H9 (cell line): Measurements from ENCODE around the gene MROH7. TPM values are rescaled to one million over a fixed set of nuclear protein-coding genes. Genes with fewer than 3 reads are reported as not detected.
"Not testable (repeated sequence)": the region's sequence is repeated elsewhere in the genome, so short reads cannot be mapped to it uniquely, and the experiment has no call there.

ENCODE experiments used
- DNase-seq: peaks from one replicate; pipeline ENCODE4 v3.0.0-alpha.2; 2017
- H2AFZ ChIP-seq: one replicate; pipeline ENCODE4 v1.6.1; 2013; ENCODE audit warnings: mild to moderate bottlenecking, low read length, control low read depth, moderate library complexity
- H2AK5ac ChIP-seq: 2 replicates; pipeline ENCODE4 v1.6.1; 2013; ENCODE audit warnings: low read length, control low read depth, mixed read lengths; ENCODE audit not compliant: insufficient read length
- H2BK120ac ChIP-seq: one replicate; pipeline ENCODE4 v1.6.1; 2013; ENCODE audit warnings: low read depth, mild to moderate bottlenecking, low read length, control low read depth, inconsistent platforms; ENCODE audit not compliant: poor library complexity, severe bottlenecking
- H2BK12ac ChIP-seq: 2 replicates; pipeline ENCODE4 v1.6.1; 2013; ENCODE audit warnings: low read length, control low read depth, mixed read lengths, low read depth; ENCODE audit not compliant: insufficient read length
- H2BK15ac ChIP-seq: 2 replicates; pipeline ENCODE4 v1.6.1; 2013; ENCODE audit warnings: low read depth, low read length, control low read depth
- H2BK20ac ChIP-seq: one replicate; pipeline ENCODE4 v1.6.1; 2013; ENCODE audit warnings: low read depth, mild to moderate bottlenecking, low read length, control low read depth, inconsistent platforms; ENCODE audit not compliant: poor library complexity, severe bottlenecking
- H2BK5ac ChIP-seq: 2 replicates; pipeline ENCODE4 v1.6.1; 2013; ENCODE audit warnings: low read length, control low read depth, mixed read lengths; ENCODE audit not compliant: insufficient read length
- H3K14ac ChIP-seq: 2 replicates; pipeline ENCODE4 v1.6.1; 2013; ENCODE audit warnings: low read length, control low read depth; ENCODE audit not compliant: insufficient read depth
- H3K18ac ChIP-seq: 2 replicates; pipeline ENCODE4 v1.6.1; 2013; ENCODE audit warnings: low read depth, mild to moderate bottlenecking, mixed read lengths, low read length, control low read depth; ENCODE audit not compliant: insufficient read length
- H3K23ac ChIP-seq: 2 replicates; pipeline ENCODE4 v1.6.1; 2013; ENCODE audit warnings: low read length, control low read depth, mixed read lengths, low read depth; ENCODE audit not compliant: insufficient read length
- H3K23me2 ChIP-seq: 2 replicates; pipeline ENCODE4 v1.6.1; 2013; ENCODE audit warnings: low read depth, mild to moderate bottlenecking, mixed read lengths, low read length, control low read depth; ENCODE audit not compliant: insufficient read length, poor library complexity, severe bottlenecking
- H3K27ac ChIP-seq: 2 replicates; pipeline ENCODE4 v1.5.1; 2013; ENCODE audit warnings: low read length, control low read depth, mixed read lengths, low read depth; ENCODE audit not compliant: insufficient read length
- H3K27me3 ChIP-seq: 2 replicates; pipeline ENCODE4 v1.6.1; 2013; ENCODE audit warnings: low read length, control low read depth, inconsistent platforms; ENCODE audit not compliant: insufficient read depth
- H3K4ac ChIP-seq: 2 replicates; pipeline ENCODE4 v1.6.1; 2013; ENCODE audit warnings: low read depth, mild to moderate bottlenecking, control low read depth, inconsistent platforms, low read length, moderate library complexity
- H3K4me1 ChIP-seq: 2 replicates; pipeline ENCODE4 v1.6.1; 2013; ENCODE audit warnings: low read length, control low read depth, inconsistent platforms; ENCODE audit not compliant: insufficient read depth
- H3K4me2 ChIP-seq: 2 replicates; pipeline ENCODE4 v1.6.1; 2013; ENCODE audit warnings: low read length, control low read depth, mixed read lengths; ENCODE audit not compliant: insufficient read length, insufficient read depth
- H3K56ac ChIP-seq: 2 replicates; pipeline ENCODE4 v1.6.1; 2013; ENCODE audit warnings: low read depth, mild to moderate bottlenecking, mixed read lengths, low read length, control low read depth; ENCODE audit not compliant: insufficient read length
- H3K79me1 ChIP-seq: 2 replicates; pipeline ENCODE4 v1.6.1; 2013; ENCODE audit warnings: low read depth, mild to moderate bottlenecking, moderate library complexity, low read length, control low read depth, inconsistent platforms; ENCODE audit not compliant: insufficient read depth, poor library complexity, severe bottlenecking
- H3K79me2 ChIP-seq: 2 replicates; pipeline ENCODE4 v1.6.1; 2013; ENCODE audit warnings: low read length, control low read depth, inconsistent platforms; ENCODE audit not compliant: insufficient read depth
- H3K9ac ChIP-seq: 2 replicates; pipeline ENCODE4 v1.6.1; 2013; ENCODE audit warnings: low read length, control low read depth, mixed read lengths; ENCODE audit not compliant: insufficient read length; ENCODE audit errors: extremely low read depth
- H3K9me3 ChIP-seq: one replicate; pipeline ENCODE4 v1.6.1; 2013; ENCODE audit warnings: low read depth, low read length, inconsistent platforms; ENCODE audit not compliant: control insufficient read depth
- H3T11ph ChIP-seq: one replicate; pipeline ENCODE4 v1.6.1; 2013; ENCODE audit warnings: mild to moderate bottlenecking, low read length, control low read depth, inconsistent platforms
- H4K20me1 ChIP-seq: one replicate; pipeline ENCODE4 v1.6.1; 2013; ENCODE audit not compliant: control insufficient read depth, insufficient read length, insufficient read depth
- H4K5ac ChIP-seq: 2 replicates; pipeline ENCODE4 v1.6.1; 2013; ENCODE audit warnings: low read depth, mild to moderate bottlenecking, mixed read lengths, low read length, control low read depth; ENCODE audit not compliant: insufficient read length
- H4K8ac ChIP-seq: replicated peaks from 2 replicates; pipeline ENCODE4 v1.6.1; 2013; ENCODE audit warnings: low read length, control low read depth, mixed read lengths, low read depth; ENCODE audit not compliant: insufficient read length
- H4K91ac ChIP-seq: 2 replicates; pipeline ENCODE4 v1.6.1; 2013; ENCODE audit warnings: low read depth, mild to moderate bottlenecking, moderate library complexity, mixed read lengths, low read length, control low read depth; ENCODE audit not compliant: insufficient read length
- H3K27ac Mint-ChIP-seq, 3 experiments: 2 replicates in 2 of 3; 3 replicates in 1 of 3; pipeline ENCODE4 v1.8.0; 2020 to 2021; ENCODE audit warnings: mixed read lengths in 3 of 3, mild to moderate bottlenecking in 1 of 3, moderate library complexity in 1 of 3
- H3K27me3 Mint-ChIP-seq: 2 replicates; pipeline ENCODE4 v1.8.0; 2021; ENCODE audit warnings: low read depth, mild to moderate bottlenecking, moderate library complexity, mixed read lengths
- H3K36me3 Mint-ChIP-seq, 3 experiments: 2 replicates in 2 of 3; 3 replicates in 1 of 3; pipeline ENCODE4 v1.8.0; 2020 to 2021; ENCODE audit warnings: low read depth in 3 of 3, mixed read lengths in 3 of 3; ENCODE audit not compliant: insufficient read depth in 1 of 3
- H3K4me1 Mint-ChIP-seq, 2 experiments: 2 replicates each; pipeline ENCODE4 v1.8.0; 2020; ENCODE audit warnings: mixed read lengths in 2 of 2
- H3K4me3 Mint-ChIP-seq, 2 experiments: 2 replicates in 1 of 2; 3 replicates in 1 of 2; pipeline ENCODE4 v1.8.0; 2020 to 2021; ENCODE audit warnings: mild to moderate bottlenecking in 2 of 2, mixed read lengths in 2 of 2, moderate library complexity in 1 of 2
- H3K9me3 Mint-ChIP-seq, 2 experiments: 2 replicates in 1 of 2; 3 replicates in 1 of 2; pipeline ENCODE4 v1.8.0; 2020; ENCODE audit warnings: mild to moderate bottlenecking in 2 of 2, mixed read lengths in 2 of 2, moderate library complexity in 1 of 2
- WGBS: extraction: QIAGEN DNeasy Blood & Tissue Kit; methylation state at CpG from one replicate; pipeline ENCODE4 v1.1.7; 2013; ENCODE audit warnings: missing lambda C conversion rate, low lambda C conversion rate, mixed read lengths; ENCODE audit not compliant: insufficient read length; ENCODE audit errors: extremely low coverage; 5-methylcytosine and 5-hydroxymethylcytosine counted together
- total RNA-seq: library from RNA; stranded (reverse); gene quantifications from 2 replicates; pipeline ENCODE4 v1.2.1, GENCODE V29; 2021

Gene MROH7
- total RNA-seq, 1 experiment from 2014 or later, result 0.09 TPM

DNA sequence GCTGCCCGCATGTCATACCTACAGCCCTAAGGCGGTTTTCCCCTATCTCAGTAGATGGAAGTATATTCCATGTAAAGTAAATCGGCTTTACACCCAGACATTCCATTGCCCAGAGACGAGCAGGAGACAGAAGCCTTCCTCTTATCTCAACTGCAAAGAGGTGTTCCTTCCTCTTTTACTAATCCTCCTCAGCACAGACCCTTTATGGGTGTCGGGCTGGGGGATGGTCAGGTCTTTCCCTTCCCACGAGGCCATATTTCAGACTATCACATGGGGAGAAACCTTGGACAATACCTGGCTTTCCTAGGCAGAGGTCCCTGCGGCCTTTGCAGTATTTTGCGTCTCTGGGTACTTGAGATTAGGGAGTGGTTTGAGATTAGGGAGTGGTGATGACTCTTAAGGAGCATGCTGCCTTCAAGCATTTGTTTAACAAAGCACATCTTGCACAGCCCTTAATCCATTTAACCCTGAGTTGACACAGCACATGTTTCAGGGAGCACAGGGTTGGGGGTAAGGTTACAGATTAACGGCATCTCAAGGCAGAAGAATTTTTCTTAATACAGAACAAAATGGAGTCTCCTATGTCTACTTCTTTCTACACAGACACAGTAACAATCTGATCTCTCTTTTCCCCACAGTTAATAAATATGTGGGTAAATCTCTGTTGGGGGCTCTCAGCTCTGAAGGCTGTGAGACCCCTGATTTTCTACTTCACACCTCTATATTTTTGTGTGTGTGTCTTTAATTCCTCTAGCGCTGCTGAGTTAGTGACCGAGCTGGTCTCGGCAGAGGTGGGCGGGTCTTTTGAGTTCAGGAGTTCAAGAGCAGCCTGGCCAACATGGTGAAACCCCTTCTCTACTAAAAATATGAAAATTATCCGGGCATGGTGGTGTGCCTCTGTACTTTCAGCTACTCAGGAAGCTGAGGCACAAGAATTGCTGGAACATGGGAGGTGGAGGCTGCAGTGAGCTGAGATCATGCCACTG, 4.8 kb upstream of the MROH7 start:
- H3K4ac ChIP-seq, H2BK120ac ChIP-seq, H2BK12ac ChIP-seq, H3K27me3 ChIP-seq, H3K27ac ChIP-seq, H3K14ac ChIP-seq, H4K91ac ChIP-seq, H3K56ac ChIP-seq, H3K18ac ChIP-seq, H2BK5ac ChIP-seq, H3K23me2 ChIP-seq, H3K4me3 Mint-ChIP-seq, H4K20me1 ChIP-seq, H3K23ac ChIP-seq, H3K27ac Mint-ChIP-seq, DNase-seq, H3K4me1 ChIP-seq, H2BK15ac ChIP-seq, H2AK5ac ChIP-seq, H3K4me1 Mint-ChIP-seq, H2BK20ac ChIP-seq, H4K8ac ChIP-seq, H3K79me1 ChIP-seq, H4K5ac ChIP-seq, H2AFZ ChIP-seq, H3K79me2 ChIP-seq, H3K9me3 ChIP-seq, H3K4me2 ChIP-seq, H3K9ac ChIP-seq, H3T11ph ChIP-seq: not testable (repeated sequence)
- H3K9me3 Mint-ChIP-seq, result peaks cover 16 to 26% of the 10 kb centered on the region in 2 experiments
- H3K27me3 Mint-ChIP-seq, result peaks cover 16% of the 10 kb centered on the region
- H3K36me3 Mint-ChIP-seq, result peaks cover 2 to 18% (median 15%) of the 10 kb centered on the region in 3 experiments; a peak in 6 of 7 replicates
- WGBS, result no CpG with 5 or more reads among the region's 14 CpGs
